ENCODE data around the gene HDAC4. TPM values are rescaled to one million over a fixed set of nuclear protein-coding genes. Genes with fewer than 3 reads are reported as not detected.

Gene HDAC4
- total and polyA plus RNA-seq, 9 of the 15 experiments (the other 6 are each of a cell fraction or from before 2014, with no cell fraction given): 0.11 to 20.2 (median 4.0) TPM

DNA sequence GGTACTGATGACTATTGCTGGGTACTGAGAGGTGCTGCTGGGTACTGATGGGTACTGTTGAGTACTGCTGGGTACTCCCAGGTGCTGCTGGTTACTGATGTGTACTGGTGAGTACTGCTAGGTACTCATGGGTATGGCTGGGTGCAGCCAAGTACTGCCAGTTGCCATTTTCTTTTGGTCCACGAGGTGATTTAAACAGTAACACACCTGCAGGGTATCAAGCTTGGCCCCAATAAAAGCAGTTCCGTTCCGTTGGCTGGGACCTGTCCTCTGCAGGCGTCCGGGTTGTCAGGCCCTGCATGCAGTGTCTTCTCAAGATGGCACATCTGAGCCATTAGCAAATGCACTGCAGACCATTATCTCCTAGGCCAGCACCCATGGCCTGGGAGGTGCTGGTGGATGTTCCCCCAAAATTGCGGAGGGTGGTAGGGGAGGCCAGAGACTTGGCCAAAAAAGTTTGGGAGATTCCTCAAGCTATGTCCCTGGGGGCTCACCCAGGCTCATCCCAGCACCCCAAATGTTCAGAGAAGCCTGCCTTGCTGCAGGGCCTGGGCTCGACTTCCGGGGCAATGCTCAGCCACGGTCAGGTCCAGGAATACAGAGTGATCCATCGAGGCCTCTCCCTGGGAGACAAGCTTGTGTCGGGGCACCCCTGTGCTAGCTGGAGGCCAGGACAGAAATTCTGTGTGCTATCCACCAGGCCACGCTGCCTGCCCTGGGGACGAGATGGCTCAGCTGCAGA lies 387.7 kb downstream of the HDAC4 start:
- CTCF ChIA-PET (ENCODE audit: low intra/inter-chr PET ratio): no interaction called here
- ATAC-seq (no peak), FAIRE-seq (no peak), DNase-seq (ENCODE audit: extremely low read depth in 1 of 4, low spot score in 3 of 4) (no peak)
- Histone ChIP-seq H3K36me3 (ENCODE audit: control insufficient read depth, insufficient read depth, low read length) (no peaks in the 10 kb centered on the region), H3K4me3 (no peak overlapping the region), H3K9me3 (replicated peaks; ENCODE audit: control insufficient read depth, insufficient read depth, low read depth, low read length) (no peaks in the 10 kb centered on the region), H2AFZ (ENCODE audit: low read depth, low read length) (no peak overlapping the region), H3K4me1 (replicated peaks in 1 of 2; ENCODE audit: control insufficient read depth in 2 of 2, insufficient read depth in 2 of 2, low read length in 2 of 2) (no peaks in the 10 kb centered on the region), H3K9me1 (ENCODE audit: control insufficient read depth, insufficient read depth, low read length) (no peaks in the 10 kb centered on the region), H4K20me1 (replicated peaks; ENCODE audit: control insufficient read depth, insufficient read depth, low read length) (no peaks in the 10 kb centered on the region), H3K27me3 (ENCODE audit: control insufficient read depth in 2 of 2, insufficient read depth in 2 of 2, low read length in 2 of 2) (peaks cover 6 to 67% of the 10 kb centered on the region in 2 experiments; a peak in 3 of 5 replicates), H3K27ac (ENCODE audit: extremely low read depth, low read depth, low read length) (no peak overlapping the region), H3K9ac (ENCODE audit: insufficient read depth in 1 of 2, low read depth in 2 of 2, low read length in 2 of 2) (no peak overlapping the region), H3K79me2 (ENCODE audit: control insufficient read depth, insufficient read depth, low read length) (no peaks in the 10 kb centered on the region), H3K4me2 (ENCODE audit: insufficient read depth, low read length) (no peak overlapping the region)
- in situ Hi-C loops (cut with MboI) (no loop called here), intact Hi-C loops (cut with micrococcal nuclease) (no loop called here)
- under 1% methylated on average over 13 of the region's 13 CpGs for WGBS (ENCODE audit: insufficient coverage, low coverage, missing lambda C conversion rate)
- POLR2A ChIA-PET: no interaction called here
- no TSS peak for BruUV-seq (replicated peaks)
- TF ChIP-seq EWSR1 (IDR thresholded peaks at IDR 0.05; ENCODE audit: borderline replicate concordance, low read depth, partially characterized antibody): no peak
- no peak for TF ChIP-seq ZNF146 (CRISPR knock-in tag; IDR thresholded peaks at IDR 0.05; ENCODE audit: unreplicated experiment)
- TF ChIP-seq, protein P1, sequence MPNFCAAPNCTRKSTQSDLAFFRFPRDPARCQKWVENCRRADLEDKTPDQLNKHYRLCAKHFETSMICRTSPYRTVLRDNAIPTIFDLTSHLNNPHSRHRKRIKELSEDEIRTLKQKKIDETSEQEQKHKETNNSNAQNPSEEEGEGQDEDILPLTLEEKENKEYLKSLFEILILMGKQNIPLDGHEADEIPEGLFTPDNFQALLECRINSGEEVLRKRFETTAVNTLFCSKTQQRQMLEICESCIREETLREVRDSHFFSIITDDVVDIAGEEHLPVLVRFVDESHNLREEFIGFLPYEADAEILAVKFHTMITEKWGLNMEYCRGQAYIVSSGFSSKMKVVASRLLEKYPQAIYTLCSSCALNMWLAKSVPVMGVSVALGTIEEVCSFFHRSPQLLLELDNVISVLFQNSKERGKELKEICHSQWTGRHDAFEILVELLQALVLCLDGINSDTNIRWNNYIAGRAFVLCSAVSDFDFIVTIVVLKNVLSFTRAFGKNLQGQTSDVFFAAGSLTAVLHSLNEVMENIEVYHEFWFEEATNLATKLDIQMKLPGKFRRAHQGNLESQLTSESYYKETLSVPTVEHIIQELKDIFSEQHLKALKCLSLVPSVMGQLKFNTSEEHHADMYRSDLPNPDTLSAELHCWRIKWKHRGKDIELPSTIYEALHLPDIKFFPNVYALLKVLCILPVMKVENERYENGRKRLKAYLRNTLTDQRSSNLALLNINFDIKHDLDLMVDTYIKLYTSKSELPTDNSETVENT (CRISPR knock-in tag; IDR thresholded peaks at IDR 0.05): no peak
- TF ChIP-seq, protein P2, sequence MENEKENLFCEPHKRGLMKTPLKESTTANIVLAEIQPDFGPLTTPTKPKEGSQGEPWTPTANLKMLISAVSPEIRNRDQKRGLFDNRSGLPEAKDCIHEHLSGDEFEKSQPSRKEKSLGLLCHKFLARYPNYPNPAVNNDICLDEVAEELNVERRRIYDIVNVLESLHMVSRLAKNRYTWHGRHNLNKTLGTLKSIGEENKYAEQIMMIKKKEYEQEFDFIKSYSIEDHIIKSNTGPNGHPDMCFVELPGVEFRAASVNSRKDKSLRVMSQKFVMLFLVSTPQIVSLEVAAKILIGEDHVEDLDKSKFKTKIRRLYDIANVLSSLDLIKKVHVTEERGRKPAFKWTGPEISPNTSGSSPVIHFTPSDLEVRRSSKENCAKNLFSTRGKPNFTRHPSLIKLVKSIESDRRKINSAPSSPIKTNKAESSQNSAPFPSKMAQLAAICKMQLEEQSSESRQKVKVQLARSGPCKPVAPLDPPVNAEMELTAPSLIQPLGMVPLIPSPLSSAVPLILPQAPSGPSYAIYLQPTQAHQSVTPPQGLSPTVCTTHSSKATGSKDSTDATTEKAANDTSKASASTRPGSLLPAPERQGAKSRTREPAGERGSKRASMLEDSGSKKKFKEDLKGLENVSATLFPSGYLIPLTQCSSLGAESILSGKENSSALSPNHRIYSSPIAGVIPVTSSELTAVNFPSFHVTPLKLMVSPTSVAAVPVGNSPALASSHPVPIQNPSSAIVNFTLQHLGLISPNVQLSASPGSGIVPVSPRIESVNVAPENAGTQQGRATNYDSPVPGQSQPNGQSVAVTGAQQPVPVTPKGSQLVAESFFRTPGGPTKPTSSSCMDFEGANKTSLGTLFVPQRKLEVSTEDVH (IDR thresholded peaks at IDR 0.05; ENCODE audit: low read depth, partially characterized antibody): no peak
- no peak for TF ChIP-seq PTBP1 (IDR thresholded peaks at IDR 0.05; ENCODE audit: low read depth, low read length)
- no peak for TF ChIP-seq ETV5 (CRISPR knock-in tag; IDR thresholded peaks at IDR 0.05; ENCODE audit: low read depth)
- TF ChIP-seq, protein P3, sequence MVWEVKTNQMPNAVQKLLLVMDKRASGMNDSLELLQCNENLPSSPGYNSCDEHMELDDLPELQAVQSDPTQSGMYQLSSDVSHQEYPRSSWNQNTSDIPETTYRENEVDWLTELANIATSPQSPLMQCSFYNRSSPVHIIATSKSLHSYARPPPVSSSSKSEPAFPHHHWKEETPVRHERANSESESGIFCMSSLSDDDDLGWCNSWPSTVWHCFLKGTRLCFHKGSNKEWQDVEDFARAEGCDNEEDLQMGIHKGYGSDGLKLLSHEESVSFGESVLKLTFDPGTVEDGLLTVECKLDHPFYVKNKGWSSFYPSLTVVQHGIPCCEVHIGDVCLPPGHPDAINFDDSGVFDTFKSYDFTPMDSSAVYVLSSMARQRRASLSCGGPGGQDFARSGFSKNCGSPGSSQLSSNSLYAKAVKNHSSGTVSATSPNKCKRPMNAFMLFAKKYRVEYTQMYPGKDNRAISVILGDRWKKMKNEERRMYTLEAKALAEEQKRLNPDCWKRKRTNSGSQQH (CRISPR knock-in tag; IDR thresholded peaks at IDR 0.05): no peak
- no peak for TF ChIP-seq TRIM28 (IDR thresholded peaks at IDR 0.05)
- no peak for TF ChIP-seq NONO (IDR thresholded peaks at IDR 0.05; ENCODE audit: low read depth in 2 of 2, low read length in 1 of 2)
- TF ChIP-seq U2AF2 (optimal IDR thresholded peaks at IDR 0.05; ENCODE audit: low read depth, low read length): no peak
- no peak for TF ChIP-seq CBX1 (IDR thresholded peaks at IDR 0.05; ENCODE audit: low read depth)
- TF ChIP-seq RUNX1 (IDR thresholded peaks at IDR 0.05; ENCODE audit: low read depth): no peak
- TF ChIP-seq ZNF124 (CRISPR knock-in tag; IDR thresholded peaks at IDR 0.05): no peak
